Body of pancreas (tissue), 4 donors: Measurements from ENCODE around the gene SKAP2. TPM values are rescaled to one million over a fixed set of nuclear protein-coding genes. Genes with fewer than 3 reads are reported as not detected.

ENCODE experiments used
- ATAC-seq: fragments of 150-250 bp; one replicate; pipeline ENCODE4 v1.9.1; 2016
- DNase-seq, 4 donors: peaks; one replicate each; pipeline ENCODE4 v3.0.0-alpha.2; 2019
- H3K27ac ChIP-seq, 4 donors: fragments of 200-600 bp; sonication (generic); 1 replicate in 3 of 4; 2 replicates in 1 of 4; pipeline versions ENCODE4 v1.5.1 to v1.6.1; 2016 to 2019; ENCODE audit warnings: mild to moderate bottlenecking in 1 of 4, mixed read lengths in 1 of 4, moderate library complexity in 1 of 4
- H3K27me3 ChIP-seq, 2 donors: fragments of 200-600 bp; sonication (generic); one replicate each; pipeline ENCODE4 v1.6.0; 2016; ENCODE audit warnings: mild to moderate bottlenecking in 1 of 2
- H3K36me3 ChIP-seq, 2 donors: fragments of 200-600 bp; sonication (generic); replicated peaks in 1 of 2; 2 replicates each; pipeline ENCODE4 v1.5.1; 2016; ENCODE audit warnings: low read depth in 2 of 2; ENCODE audit not compliant: insufficient read depth in 1 of 2
- H3K4me1 ChIP-seq: fragments of 200-600 bp; sonication (generic); one replicate; pipeline ENCODE4 v1.6.0; 2016
- H3K4me3 ChIP-seq, 2 donors: fragments of 200-600 bp; sonication (generic); 1 replicate in 1 of 2; 2 replicates in 1 of 2; pipeline ENCODE4 v1.5.1; 2016 to 2019
- H3K9me3 ChIP-seq, 3 donors: fragments of 200-600 bp; sonication (generic); 1 replicate in 2 of 3; 2 replicates in 1 of 3; pipeline ENCODE4 v1.5.1; 2016
- POLR2A ChIP-seq, 3 donors: fragments of 450-650 bp; IDR thresholded peaks; one replicate each; pipeline ENCODE4 v1.6.1; 2016; ENCODE audit warnings: antibody characterized with exemption in 3 of 3, mild to moderate bottlenecking in 2 of 3
- WGBS, 2 donors: methylation state at CpG; one replicate each; pipeline ENCODE4 v1.1.5; 2017; 5-methylcytosine and 5-hydroxymethylcytosine counted together
- intact Hi-C: fragments of 100-400 bp; cut with DNase I; formaldehyde crosslinking; loops from one replicate; pipeline ENCODE4 v1.15.1; 2023
- total RNA-seq, 2 donors: library from RNA; depleted of rRNA; stranded (reverse); fragments of >200 nt; gene quantifications; one replicate each; pipeline ENCODE4 v1.1.0, GENCODE V29; 2016
- TF ChIP-seq, protein P1 (sequence below), 7 experiments: fragments of 450-650 bp in 4 of 7; fragments of 200-600 bp in 3 of 7; sonication (generic) in 3 of 7; IDR thresholded peaks; one replicate each; pipeline ENCODE4 v1.5.1; 2016 to 2019; ENCODE audit warnings: antibody characterized with exemption in 7 of 7

Gene SKAP2
- total RNA-seq, 2 donors from 2014 or later = 8.6 to 12.7 TPM

DNA sequence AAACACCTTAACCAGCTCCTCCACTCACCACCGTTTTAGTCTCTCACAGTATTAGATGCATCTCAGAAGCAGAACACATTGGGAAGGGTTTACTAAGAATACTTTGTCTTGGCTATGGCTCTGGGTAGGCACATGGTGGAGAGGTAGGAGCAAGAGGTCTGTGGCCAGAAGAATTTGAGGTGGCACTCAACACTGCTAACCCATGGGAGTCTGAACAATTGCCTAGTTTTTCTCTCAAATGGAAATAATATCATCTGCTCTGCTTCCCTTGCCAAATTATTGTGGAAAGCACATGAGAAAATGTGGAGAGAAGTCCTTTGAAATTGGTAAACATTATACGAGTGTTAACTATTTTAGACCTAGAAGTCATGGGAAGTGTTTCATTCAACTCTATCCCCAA is 214.3 kb downstream of the SKAP2 start:
- Histone ChIP-seq H3K36me3 (no peaks in the 10 kb centered on the region), H3K27ac (no peak overlapping the region), H3K9me3 (no peaks in the 10 kb centered on the region), H3K4me1 (peaks cover 6% of the 10 kb centered on the region), H3K27me3 (no peaks in the 10 kb centered on the region), H3K4me3 (no peak overlapping the region)
- DNase-seq = no peak
- TF ChIP-seq, protein P1, sequence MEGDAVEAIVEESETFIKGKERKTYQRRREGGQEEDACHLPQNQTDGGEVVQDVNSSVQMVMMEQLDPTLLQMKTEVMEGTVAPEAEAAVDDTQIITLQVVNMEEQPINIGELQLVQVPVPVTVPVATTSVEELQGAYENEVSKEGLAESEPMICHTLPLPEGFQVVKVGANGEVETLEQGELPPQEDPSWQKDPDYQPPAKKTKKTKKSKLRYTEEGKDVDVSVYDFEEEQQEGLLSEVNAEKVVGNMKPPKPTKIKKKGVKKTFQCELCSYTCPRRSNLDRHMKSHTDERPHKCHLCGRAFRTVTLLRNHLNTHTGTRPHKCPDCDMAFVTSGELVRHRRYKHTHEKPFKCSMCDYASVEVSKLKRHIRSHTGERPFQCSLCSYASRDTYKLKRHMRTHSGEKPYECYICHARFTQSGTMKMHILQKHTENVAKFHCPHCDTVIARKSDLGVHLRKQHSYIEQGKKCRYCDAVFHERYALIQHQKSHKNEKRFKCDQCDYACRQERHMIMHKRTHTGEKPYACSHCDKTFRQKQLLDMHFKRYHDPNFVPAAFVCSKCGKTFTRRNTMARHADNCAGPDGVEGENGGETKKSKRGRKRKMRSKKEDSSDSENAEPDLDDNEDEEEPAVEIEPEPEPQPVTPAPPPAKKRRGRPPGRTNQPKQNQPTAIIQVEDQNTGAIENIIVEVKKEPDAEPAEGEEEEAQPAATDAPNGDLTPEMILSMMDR (IDR thresholded peaks at IDR 0.05) = no peak
- no peak for TF ChIP-seq POLR2A (IDR thresholded peaks at IDR 0.05)
- intact Hi-C loops = no loop called here
- no peak for ATAC-seq
- WGBS, 2 donors = 68 to 79% methylated on average over 2 of the region's 2 CpGs

DNA sequence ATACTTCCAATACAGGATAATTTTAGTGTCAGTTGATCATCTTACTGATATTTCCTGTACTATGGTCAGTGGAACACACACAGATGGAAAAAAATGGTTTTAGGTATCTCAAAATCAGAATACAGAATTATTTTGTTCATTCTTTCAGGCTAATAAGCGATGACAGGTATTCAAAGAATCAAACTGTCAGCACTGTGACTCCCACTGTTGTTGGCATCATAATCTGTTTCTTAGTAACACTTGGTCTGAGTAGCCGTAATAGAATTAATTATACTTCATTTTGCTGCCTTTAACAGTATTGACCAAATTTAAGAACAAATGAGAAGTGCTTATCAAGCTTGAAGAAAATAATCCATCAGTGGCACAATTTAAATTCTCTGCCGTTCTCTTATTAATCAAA is 215.0 kb downstream of the SKAP2 start:
- TF ChIP-seq POLR2A (IDR thresholded peaks at IDR 0.05) = no peak
- TF ChIP-seq, protein P1 (IDR thresholded peaks at IDR 0.05) = no peak
- peaks cover 6% of the 10 kb centered on the region for H3K4me1 ChIP-seq
- intact Hi-C loops = loop anchor here (10.0 kb wide), 1 partner anchor 265 kb away; no protein-coding TSS in a partner anchor

DNA sequence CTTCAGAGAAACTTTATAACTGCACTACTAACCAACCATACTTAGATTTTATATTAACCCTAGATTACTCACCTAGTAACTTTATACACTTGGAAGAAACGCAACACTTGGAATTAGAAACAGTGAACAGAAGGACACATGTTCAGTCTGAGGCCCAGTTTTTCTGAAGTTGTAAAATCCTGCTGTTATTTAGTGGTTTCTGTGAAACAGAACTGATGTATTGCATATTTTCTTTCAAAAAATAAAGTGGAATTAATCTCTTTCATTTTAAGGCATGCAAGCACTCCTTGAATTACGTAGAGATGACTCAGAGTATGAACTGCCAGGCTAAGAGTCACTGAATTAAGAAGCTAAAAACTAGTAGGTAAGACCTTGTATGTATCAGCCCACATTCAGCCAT is 215.8 kb downstream of the SKAP2 start:
- intact Hi-C loops = loop anchor here (10.0 kb wide), 1 partner anchor 264 kb away; no protein-coding TSS in a partner anchor
- 73 to 75% methylated on average over 2 of the region's 2 CpGs for WGBS, 2 donors
- no peaks in the 10 kb centered on the region for H3K4me1 ChIP-seq
- no peaks in the 10 kb centered on the region for H3K9me3 ChIP-seq
- ATAC-seq (no peak), DNase-seq (no peak)
- no peaks in the 10 kb centered on the region for H3K27me3 ChIP-seq
- no peak overlapping the region for H3K4me3 ChIP-seq
- H3K27ac ChIP-seq = no peak overlapping the region
- TF ChIP-seq, protein P1 (IDR thresholded peaks at IDR 0.05) = no peak
- TF ChIP-seq POLR2A (IDR thresholded peaks at IDR 0.05) = no peak
- no peaks in the 10 kb centered on the region for H3K36me3 ChIP-seq

More for the DNA sequence above, 215.0 kb downstream of the SKAP2 start:
- Histone ChIP-seq H3K27me3 (no peaks in the 10 kb centered on the region), H3K4me3 (no peak overlapping the region), H3K36me3 (no peaks in the 10 kb centered on the region), H3K27ac (no peak overlapping the region), H3K9me3 (no peaks in the 10 kb centered on the region)
- whole genome bisulfite sequencing, 2 donors = 88 to 94% methylated on average over 3 of the region's 3 CpGs
- DNase-seq (no peak), ATAC-seq (no peak)

DNA sequence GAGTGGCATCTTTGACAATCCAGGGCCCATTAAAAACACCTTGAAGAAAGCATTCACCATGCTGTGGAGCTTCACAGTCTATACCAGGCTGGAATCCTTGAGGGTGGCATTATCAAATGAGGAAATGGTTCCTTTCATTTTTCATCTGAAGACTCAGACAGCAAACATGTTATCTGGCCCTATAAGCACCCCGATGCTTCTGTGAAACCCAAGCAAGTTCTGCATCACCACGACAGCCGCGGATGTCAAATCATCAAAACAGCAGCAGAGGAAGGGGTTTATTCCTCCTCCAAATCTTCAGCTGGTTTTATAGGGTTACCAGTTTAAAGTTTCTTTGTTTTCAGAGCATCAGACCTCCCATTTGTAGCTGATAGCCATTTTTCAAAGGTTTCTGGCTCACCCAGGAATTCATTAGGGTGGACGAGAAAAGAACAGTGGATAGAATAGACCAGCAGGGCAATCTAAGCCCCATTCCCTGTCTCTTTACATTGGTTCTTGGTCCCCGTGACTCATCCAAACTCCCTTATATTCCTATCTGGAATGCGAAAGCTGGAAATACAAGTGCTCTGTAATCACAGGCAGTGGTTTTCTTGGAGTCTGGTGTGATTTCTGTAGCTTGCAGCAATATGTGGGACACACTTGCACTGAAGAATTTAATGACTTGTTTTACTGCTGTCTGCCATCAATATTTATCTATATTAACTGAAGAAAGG is 217.9 kb downstream of the SKAP2 start:
- H3K4me3 ChIP-seq = no peak overlapping the region
- TF ChIP-seq, protein P1 (IDR thresholded peaks at IDR 0.05) = no peak
- no peak for TF ChIP-seq POLR2A (IDR thresholded peaks at IDR 0.05)
- intact Hi-C loops = loop anchor here (10.0 kb wide), 1 partner anchor 262 kb away; no protein-coding TSS in a partner anchor
- WGBS, 2 donors = 84 to 93% methylated on average over 7 of the region's 7 CpGs
- DNase-seq = no peak
- H3K27me3 ChIP-seq = no peaks in the 10 kb centered on the region
- H3K9me3 ChIP-seq = no peaks in the 10 kb centered on the region
- no peak overlapping the region for H3K27ac ChIP-seq
- no peak for ATAC-seq
- no peaks in the 10 kb centered on the region for H3K4me1 ChIP-seq
- H3K36me3 ChIP-seq = no peaks in the 10 kb centered on the region

DNA sequence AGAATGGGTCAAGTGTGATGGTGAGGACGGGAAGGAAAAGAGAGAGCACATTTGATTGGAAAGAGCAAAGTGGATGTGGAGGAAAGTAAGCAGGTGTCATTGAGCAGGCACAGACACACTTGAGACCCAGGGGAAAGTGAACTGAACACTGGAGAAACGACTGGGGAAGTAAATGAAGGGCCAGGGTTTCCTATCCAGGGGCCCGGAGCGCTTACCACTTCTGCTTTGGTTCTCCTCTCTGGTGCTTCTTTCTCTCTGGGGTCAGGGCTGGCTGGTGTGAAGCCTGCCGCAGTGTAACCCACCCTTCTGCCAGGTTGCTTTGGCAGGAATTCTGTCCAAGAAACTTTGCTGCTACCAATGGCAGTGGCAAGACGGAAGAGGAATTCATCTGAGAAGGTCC is 219.3 kb downstream of the SKAP2 start:
- DNase-seq = no peak
- TF ChIP-seq, protein P1 (IDR thresholded peaks at IDR 0.05) = no peak
- no peak for TF ChIP-seq POLR2A (IDR thresholded peaks at IDR 0.05)
- intact Hi-C loops = loop anchor here (10.0 kb wide), 1 partner anchor 260 kb away; no protein-coding TSS in a partner anchor
- Histone ChIP-seq H3K4me3 (no peak overlapping the region), H3K27me3 (no peaks in the 10 kb centered on the region), H3K36me3 (no peaks in the 10 kb centered on the region), H3K4me1 (no peaks in the 10 kb centered on the region), H3K27ac (no peak overlapping the region), H3K9me3 (no peaks in the 10 kb centered on the region)
- no peak for ATAC-seq
- 78 to 80% methylated on average over 6 of the region's 6 CpGs for WGBS, 2 donors
